Stomach (tissue), 9 donors: Measurements from ENCODE around the gene KRTAP5-3. TPM values are rescaled to one million over a fixed set of nuclear protein-coding genes. Genes with fewer than 3 reads are reported as not detected.

Experiments
- DNase-seq, 2 donors: peaks; one replicate each; pipeline versions ENCODE4 v3.0.0 to v3.0.0-alpha.2; 2013 to 2019
- H3K27ac ChIP-seq, 5 donors: fragments of 200-600 bp in 4 of 5; sonication (generic) in 4 of 5; one replicate each; pipeline ENCODE4 v1.5.1; 2013 to 2019; ENCODE audit warnings: mild to moderate bottlenecking in 1 of 5, moderate library complexity in 1 of 5
- H3K27me3 ChIP-seq, 3 donors: fragments of 200-600 bp; sonication (generic); one replicate each; pipeline ENCODE4 v1.5.1; 2017 to 2019; ENCODE audit warnings: mixed run types in 1 of 3
- H3K36me3 ChIP-seq, 4 donors: fragments of 200-600 bp; sonication (generic); 1 replicate in 3 of 4; 2 replicates in 1 of 4; pipeline ENCODE4 v1.5.1; 2016 to 2019
- H3K4me1 ChIP-seq, 4 donors: fragments of 200-600 bp; sonication (generic); one replicate each; pipeline ENCODE4 v1.5.1; 2016 to 2019
- H3K4me3 ChIP-seq, 4 donors: fragments of 200-600 bp; sonication (generic) in 3 of 4; one replicate each; pipeline ENCODE4 v1.5.1; 2016 to 2019; ENCODE audit warnings: mild to moderate bottlenecking in 1 of 4
- H3K9me3 ChIP-seq, 4 donors: fragments of 200-600 bp; sonication (generic); one replicate each; pipeline ENCODE4 v1.5.1; 2016 to 2019
- EP300 ChIP-seq: sonication (generic); formaldehyde crosslinking; IDR thresholded peaks from one replicate; pipeline ENCODE4 v1.6.1; 2017; ENCODE audit warnings: antibody characterized with exemption
- POLR2A ChIP-seq, 4 donors: fragments of 450-650 bp; IDR thresholded peaks; one replicate each; pipeline ENCODE4 v1.6.1; 2016; ENCODE audit warnings: antibody characterized with exemption in 4 of 4, control low read depth in 2 of 4, mild to moderate bottlenecking in 1 of 4, moderate library complexity in 1 of 4
- POLR2AphosphoS5 ChIP-seq, 3 donors: sonication (generic); formaldehyde crosslinking; IDR thresholded peaks; one replicate each; pipeline ENCODE4 v1.6.1; 2016; ENCODE audit warnings: antibody characterized with exemption in 3 of 3
- WGBS, 5 donors: extraction: QIAGEN DNeasy Blood & Tissue Kit in 3 of 5; methylation state at CpG; one replicate each; pipeline versions ENCODE4 v1.1.5 to v1.1.7; 2013 to 2018; 5-methylcytosine and 5-hydroxymethylcytosine counted together
- intact Hi-C: fragments of 100-400 bp; cut with DNase I; formaldehyde crosslinking; loops from one replicate; pipeline ENCODE4 v1.15.1; 2023; ENCODE audit warnings: low total_unique reads
- polyA plus RNA-seq, 3 donors: library from polyadenylated mRNA; stranded (reverse); fragments of 200-250 nt; gene quantifications; one replicate each; pipeline ENCODE4 v1.2.3, GENCODE V29; 2013
- total RNA-seq, 5 donors: library from RNA; depleted of rRNA; stranded (reverse); fragments of >200 nt; gene quantifications; one replicate each; pipeline versions ENCODE4 v1.1.0 to v1.2.3, GENCODE V29; 2014 to 2016
- TF ChIP-seq, protein P1 (sequence below), 7 experiments: fragments of 450-650 bp in 4 of 7; fragments of 200-600 bp in 3 of 7; sonication (generic) in 3 of 7; IDR thresholded peaks; one replicate each; pipeline ENCODE4 v1.5.1; 2016 to 2019; ENCODE audit warnings: antibody characterized with exemption in 7 of 7, control low read depth in 2 of 7, mild to moderate bottlenecking in 1 of 7
- donor health status: healthy with polysubstance abuse.
- donor health status: Bipolar disorder and iron deficiency.
- donor health status: healthy.

Gene KRTAP5-3
- total and polyA plus RNA-seq, 8 donors, result not detected

DNA sequence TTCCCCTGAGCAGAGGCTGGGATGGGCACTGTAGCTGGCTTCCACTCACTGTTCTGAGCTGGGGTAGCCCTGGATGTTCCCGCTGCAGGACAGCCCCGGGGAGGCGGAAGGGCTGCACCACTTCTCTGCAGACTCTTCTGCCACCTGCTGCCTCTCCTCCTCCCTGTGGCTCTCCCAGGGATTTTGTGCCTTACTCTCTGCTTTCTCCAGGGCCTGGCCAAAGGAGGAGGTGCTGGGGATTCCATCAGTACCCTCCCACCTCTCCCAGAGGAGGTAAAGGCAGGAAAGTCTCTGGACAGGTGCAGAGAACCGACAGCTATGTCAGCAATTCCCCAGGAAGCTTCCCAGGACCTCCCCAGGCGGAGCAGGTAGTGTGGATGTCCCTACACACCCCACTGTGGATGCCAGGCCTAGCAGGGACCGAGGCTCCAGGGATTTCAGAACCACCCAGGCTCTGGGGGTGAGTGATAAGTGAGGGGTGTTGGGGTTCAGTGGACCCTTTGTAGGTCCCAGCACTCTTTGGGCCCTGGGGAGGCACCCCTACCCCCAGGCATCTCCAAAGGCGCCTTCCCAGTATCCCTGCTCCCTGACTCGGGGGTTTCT is 47.5 kb downstream of the KRTAP5-3 start:
- H3K27me3 ChIP-seq, result peaks cover 0 to 10% (median 0%) of the 10 kb centered on the region in 3 donors
- H3K36me3 ChIP-seq, result peaks cover 3 to 59% (median 32%) of the 10 kb centered on the region in 4 donors
- no peaks in the 10 kb centered on the region for H3K9me3 ChIP-seq
- H3K4me3 ChIP-seq, result no peak overlapping the region
- WGBS, 5 donors, result 85 to 97% (median 94%) methylated on average over 4 to 8 of the region's 8 CpGs
- H3K27ac ChIP-seq, result peak overlapping the region in 3 of 5 donors; percentile 87 to 94 (median 88)
- DNase-seq, result peak in 1 of 2 donors; percentile 7
- peaks cover 26 to 60% (median 46%) of the 10 kb centered on the region in 4 donors for H3K4me1 ChIP-seq
- intact Hi-C loops, result no loop called here
- TF ChIP-seq, protein P1, sequence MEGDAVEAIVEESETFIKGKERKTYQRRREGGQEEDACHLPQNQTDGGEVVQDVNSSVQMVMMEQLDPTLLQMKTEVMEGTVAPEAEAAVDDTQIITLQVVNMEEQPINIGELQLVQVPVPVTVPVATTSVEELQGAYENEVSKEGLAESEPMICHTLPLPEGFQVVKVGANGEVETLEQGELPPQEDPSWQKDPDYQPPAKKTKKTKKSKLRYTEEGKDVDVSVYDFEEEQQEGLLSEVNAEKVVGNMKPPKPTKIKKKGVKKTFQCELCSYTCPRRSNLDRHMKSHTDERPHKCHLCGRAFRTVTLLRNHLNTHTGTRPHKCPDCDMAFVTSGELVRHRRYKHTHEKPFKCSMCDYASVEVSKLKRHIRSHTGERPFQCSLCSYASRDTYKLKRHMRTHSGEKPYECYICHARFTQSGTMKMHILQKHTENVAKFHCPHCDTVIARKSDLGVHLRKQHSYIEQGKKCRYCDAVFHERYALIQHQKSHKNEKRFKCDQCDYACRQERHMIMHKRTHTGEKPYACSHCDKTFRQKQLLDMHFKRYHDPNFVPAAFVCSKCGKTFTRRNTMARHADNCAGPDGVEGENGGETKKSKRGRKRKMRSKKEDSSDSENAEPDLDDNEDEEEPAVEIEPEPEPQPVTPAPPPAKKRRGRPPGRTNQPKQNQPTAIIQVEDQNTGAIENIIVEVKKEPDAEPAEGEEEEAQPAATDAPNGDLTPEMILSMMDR (IDR thresholded peaks at IDR 0.05), result no peak
- TF ChIP-seq POLR2AphosphoS5 (IDR thresholded peaks at IDR 0.05) (no peak), POLR2A (IDR thresholded peaks at IDR 0.05) (no peak), EP300 (no peak)

DNA sequence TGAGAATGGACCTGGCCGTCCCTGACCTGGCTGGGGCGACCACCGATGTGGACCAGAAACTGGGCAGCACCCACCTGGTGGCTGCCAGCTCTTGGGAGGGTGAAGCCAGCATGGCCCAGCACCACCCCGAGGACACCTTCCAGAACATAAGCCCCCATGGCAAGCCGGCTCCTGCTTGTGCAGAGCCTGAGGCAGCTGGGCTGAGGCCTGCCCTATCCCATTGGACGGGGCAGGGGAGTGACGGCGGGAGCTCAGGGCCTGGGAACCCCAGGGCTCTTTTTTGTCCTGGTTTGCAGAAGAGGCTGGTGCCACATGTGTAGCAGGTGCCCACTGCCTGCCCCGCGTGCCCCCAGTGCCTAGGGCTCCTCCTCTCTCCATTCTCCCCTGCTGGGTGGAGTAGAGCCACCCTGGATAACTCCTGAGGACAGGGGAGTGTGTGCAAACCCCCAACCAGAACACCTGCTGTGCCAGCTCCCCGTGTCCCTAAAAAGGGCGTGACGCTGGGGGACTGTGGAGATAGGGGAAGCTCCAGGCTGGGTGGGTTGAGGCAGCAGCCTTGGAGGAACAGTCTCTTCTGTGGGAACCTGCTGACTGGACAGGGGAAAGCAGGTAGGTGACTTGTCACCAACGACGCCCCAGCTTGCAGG is 48.1 kb downstream of the KRTAP5-3 start:
- Histone ChIP-seq H3K4me1 (peaks cover 26 to 63% (median 44%) of the 10 kb centered on the region in 4 donors), H3K4me3 (no peak overlapping the region), H3K9me3 (no peaks in the 10 kb centered on the region), H3K27ac (peak overlapping the region; percentile 87 to 94 (median 89)), H3K36me3 (peaks cover 3 to 53% (median 27%) of the 10 kb centered on the region in 4 donors), H3K27me3 (peaks cover 0 to 16% (median 0%) of the 10 kb centered on the region in 3 donors)
- WGBS, 5 donors, result 81 to 88% (median 82%) methylated on average over 12 to 15 of the region's 15 CpGs
- intact Hi-C loops, result no loop called here
- TF ChIP-seq EP300, result no peak
- TF ChIP-seq POLR2AphosphoS5 (IDR thresholded peaks at IDR 0.05), result no peak
- no peak for TF ChIP-seq POLR2A (IDR thresholded peaks at IDR 0.05)
- TF ChIP-seq, protein P1 (IDR thresholded peaks at IDR 0.05), result no peak
- no peak for DNase-seq

DNA sequence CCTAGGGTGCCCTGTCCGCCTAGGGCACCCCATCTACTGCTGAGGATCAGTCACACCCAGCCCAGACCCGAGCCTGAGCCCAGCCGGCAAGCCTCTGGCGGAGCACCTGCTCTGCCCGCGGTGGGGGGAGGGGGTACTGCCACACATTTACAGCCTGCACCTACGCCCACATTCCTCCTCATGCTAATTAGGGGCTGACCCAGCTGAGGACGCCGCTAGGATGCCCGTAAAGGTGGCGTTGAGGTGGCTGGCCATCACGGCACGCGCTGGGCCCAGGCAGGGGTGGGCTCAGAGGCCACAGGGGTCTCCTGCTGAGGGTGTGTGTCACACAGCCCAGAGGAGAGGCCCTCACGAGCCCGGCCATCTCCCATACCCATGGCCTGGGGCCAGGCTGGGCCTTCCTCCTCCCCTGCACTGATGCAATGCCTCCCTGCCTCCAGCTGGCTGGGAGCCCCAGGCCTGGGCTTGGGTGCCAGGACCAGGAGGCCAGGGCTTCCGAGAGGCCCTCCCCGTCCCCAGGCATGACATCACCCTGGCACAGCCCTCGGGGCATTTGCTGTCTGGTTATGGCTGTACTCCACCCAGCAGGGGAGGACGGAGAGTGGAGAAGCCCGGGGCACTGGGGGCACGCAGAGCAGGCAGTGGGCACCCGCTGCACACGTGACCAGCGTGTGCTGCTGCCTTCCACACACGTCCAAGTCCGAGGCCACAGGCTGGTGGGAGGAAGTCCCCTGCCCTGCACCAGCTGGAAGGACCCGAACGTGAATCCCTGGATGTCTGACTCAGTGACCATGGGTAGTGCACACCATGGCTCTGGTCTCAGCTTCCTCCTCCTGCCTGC is 48.9 kb downstream of the KRTAP5-3 start:
- Histone ChIP-seq H3K9me3 (no peaks in the 10 kb centered on the region), H3K36me3 (peaks cover 3 to 50% (median 26%) of the 10 kb centered on the region in 4 donors), H3K27ac (peak overlapping the region; percentile 87 to 94 (median 89)), H3K4me3 (peak overlapping the region in 2 of 4 donors; percentile 5 to 10), H3K27me3 (peaks cover 0 to 21% (median 0%) of the 10 kb centered on the region in 3 donors), H3K4me1 (peaks cover 30 to 63% (median 42%) of the 10 kb centered on the region in 4 donors)
- 18 to 41% (median 34%) methylated on average over 16 to 29 of the region's 29 CpGs for WGBS, 5 donors
- peak; percentile 89 to 94 for DNase-seq
- TF ChIP-seq, protein P1 (IDR thresholded peaks at IDR 0.05), result peak in 1 of 7 experiments; percentile 7
- TF ChIP-seq POLR2A (IDR thresholded peaks at IDR 0.05), result no peak
- peak; percentile 62 for TF ChIP-seq EP300
- peak; percentile 40 to 90 (median 62) for TF ChIP-seq POLR2AphosphoS5 (IDR thresholded peaks at IDR 0.05)
- intact Hi-C loops, result no loop called here

DNA sequence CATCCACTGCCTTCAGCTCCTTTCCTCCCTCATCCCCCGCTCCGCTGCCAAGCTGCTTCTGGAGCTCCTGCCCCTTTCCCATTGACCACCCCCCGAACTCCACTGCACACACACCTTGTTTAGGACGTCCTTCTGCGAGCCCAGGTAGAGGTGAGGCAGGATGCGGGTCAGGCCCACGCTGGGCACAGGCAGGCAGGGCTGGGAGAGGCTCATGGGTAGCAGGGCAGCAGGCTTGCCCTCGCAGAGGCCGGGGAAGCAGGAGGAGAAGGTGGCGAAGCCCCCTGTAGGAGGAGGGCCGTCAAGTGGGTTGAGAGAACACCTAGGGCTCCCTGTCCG is 49.5 kb downstream of the KRTAP5-3 start:
- Histone ChIP-seq H3K27ac (peak overlapping the region; percentile 87 to 94 (median 89)), H3K4me3 (peak overlapping the region in 2 of 4 donors; percentile 5 to 10), H3K36me3 (peaks cover 3 to 45% (median 23%) of the 10 kb centered on the region in 4 donors), H3K27me3 (peaks cover 0 to 27% (median 0%) of the 10 kb centered on the region in 3 donors), H3K9me3 (no peaks in the 10 kb centered on the region), H3K4me1 (peaks cover 30 to 63% (median 43%) of the 10 kb centered on the region in 4 donors)
- 40 to 61% (median 49%) methylated on average over 8 to 12 of the region's 12 CpGs for WGBS, 5 donors
- intact Hi-C loops, result no loop called here
- DNase-seq, result peak in 1 of 2 donors; percentile 34
- TF ChIP-seq, protein P1 (IDR thresholded peaks at IDR 0.05), result no peak
- no peak for TF ChIP-seq POLR2AphosphoS5 (IDR thresholded peaks at IDR 0.05)
- TF ChIP-seq POLR2A (IDR thresholded peaks at IDR 0.05), result no peak
- TF ChIP-seq EP300, result no peak
